Mesothelial cell of epicardium (in vitro differentiated cells): ENCODE data around the gene KDM4C. TPM values are rescaled to one million over a fixed set of nuclear protein-coding genes. Genes with fewer than 3 reads are reported as not detected.
"Not testable (repeated sequence)": the region's sequence is repeated elsewhere in the genome, so short reads cannot be mapped to it uniquely, and the experiment has no call there.

ENCODE experiments used
- DNase-seq, 2 experiments: peaks; one replicate each; pipeline ENCODE4 v3.0.0; 2021; ENCODE audit warnings: low spot score in 2 of 2; ENCODE audit not compliant: unreplicated experiment in 2 of 2
- H3K27ac Mint-ChIP-seq: 2 replicates; pipeline ENCODE4 v1.8.0; 2021; ENCODE audit warnings: mixed read lengths
- H3K27me3 Mint-ChIP-seq: 2 replicates; pipeline ENCODE4 v1.8.0; 2021; ENCODE audit warnings: low read depth, mixed read lengths
- H3K36me3 Mint-ChIP-seq: 2 replicates; pipeline ENCODE4 v1.8.0; 2021; ENCODE audit warnings: mixed read lengths
- H3K4me1 Mint-ChIP-seq: 2 replicates; pipeline ENCODE4 v1.8.0; 2021; ENCODE audit warnings: mixed read lengths
- H3K4me3 Mint-ChIP-seq: 2 replicates; pipeline ENCODE4 v1.8.0; 2021; ENCODE audit warnings: mild to moderate bottlenecking, moderate library complexity, mixed read lengths
- H3K9me3 Mint-ChIP-seq: 2 replicates; pipeline ENCODE4 v1.8.0; 2021; ENCODE audit warnings: mixed read lengths
- CTCF ChIP-seq: fragments of 200-600 bp; sonication (generic); IDR thresholded peaks from one replicate; pipeline ENCODE4 v1.5.0; 2021; ENCODE audit warnings: antibody characterized with exemption; ENCODE audit not compliant: unreplicated experiment
- total RNA-seq: library from RNA; stranded (reverse); gene quantifications from 3 replicates; pipeline ENCODE4 v1.2.1, GENCODE V29; 2021

KDM4C gene
- total RNA-seq, 1 donor from 2014 or later: 25.4 TPM

GRCh38 chr9:6793203-6793602 lies 35.4 kb downstream of the KDM4C start:
- H3K4me1 Mint-ChIP-seq: peaks cover 4% of the 10 kb centered on the region
- H3K9me3 Mint-ChIP-seq: no peaks in the 10 kb centered on the region
- DNase-seq: no peak
- no peak overlapping the region for H3K4me3 Mint-ChIP-seq
- no peak overlapping the region for H3K27ac Mint-ChIP-seq
- H3K36me3 Mint-ChIP-seq: peaks cover 18% of the 10 kb centered on the region
- no peak for TF ChIP-seq CTCF
- H3K27me3 Mint-ChIP-seq: no peaks in the 10 kb centered on the region

- H3K27ac Mint-ChIP-seq: no peak overlapping the region
- TF ChIP-seq CTCF: no peak
- no peak for DNase-seq
- H3K4me1 Mint-ChIP-seq: no peaks in the 10 kb centered on the region
- H3K36me3 Mint-ChIP-seq: peaks cover 21% of the 10 kb centered on the region
- H3K27me3 Mint-ChIP-seq: no peaks in the 10 kb centered on the region
- H3K9me3 Mint-ChIP-seq: no peaks in the 10 kb centered on the region
- H3K4me3 Mint-ChIP-seq: no peak overlapping the region
Observed at GRCh38 chr9:6794936-6795335, 37.2 kb downstream of the KDM4C start.

- H3K27me3 Mint-ChIP-seq: no peaks in the 10 kb centered on the region
- no peak overlapping the region for H3K27ac Mint-ChIP-seq
- TF ChIP-seq CTCF: no peak
- no peak for DNase-seq
- no peaks in the 10 kb centered on the region for H3K9me3 Mint-ChIP-seq
- peaks cover 17% of the 10 kb centered on the region for H3K36me3 Mint-ChIP-seq
- H3K4me3 Mint-ChIP-seq: no peak overlapping the region
- peaks cover 5% of the 10 kb centered on the region for H3K4me1 Mint-ChIP-seq
Observed at GRCh38 chr9:6802926-6803325, 45.2 kb downstream of the KDM4C start.

GRCh38 chr9:6805532-6805931 lies 47.8 kb downstream of the KDM4C start:
- no peaks in the 10 kb centered on the region for H3K9me3 Mint-ChIP-seq
- H3K27ac Mint-ChIP-seq: peak overlapping the region; percentile 69
- peaks cover 5% of the 10 kb centered on the region for H3K4me1 Mint-ChIP-seq
- H3K27me3 Mint-ChIP-seq: no peaks in the 10 kb centered on the region
- no peak for TF ChIP-seq CTCF
- DNase-seq: no peak
- peaks cover 13% of the 10 kb centered on the region for H3K36me3 Mint-ChIP-seq
- no peak overlapping the region for H3K4me3 Mint-ChIP-seq

- H3K27ac Mint-ChIP-seq, H3K4me3 Mint-ChIP-seq, H3K27me3 Mint-ChIP-seq, DNase-seq, H3K4me1 Mint-ChIP-seq, H3K9me3 Mint-ChIP-seq: not testable (repeated sequence)
- peaks cover 13% of the 10 kb centered on the region for H3K36me3 Mint-ChIP-seq
Observed at GRCh38 chr9:6806318-6806717, 48.5 kb downstream of the KDM4C start.

- not testable (repeated sequence) for H3K4me1 Mint-ChIP-seq, H3K4me3 Mint-ChIP-seq, H3K9me3 Mint-ChIP-seq, DNase-seq, H3K27ac Mint-ChIP-seq, H3K27me3 Mint-ChIP-seq
- peaks cover 13% of the 10 kb centered on the region for H3K36me3 Mint-ChIP-seq
Observed at GRCh38 chr9:6807669-6808068, 49.9 kb downstream of the KDM4C start.

GRCh38 chr9:6811436-6811835 lies 53.7 kb downstream of the KDM4C start:
- peaks cover 2% of the 10 kb centered on the region for H3K4me1 Mint-ChIP-seq
- H3K36me3 Mint-ChIP-seq: peaks cover 6% of the 10 kb centered on the region
- H3K9me3 Mint-ChIP-seq: no peaks in the 10 kb centered on the region
- no peaks in the 10 kb centered on the region for H3K27me3 Mint-ChIP-seq
- no peak for DNase-seq
- no peak for TF ChIP-seq CTCF
- no peak overlapping the region for H3K27ac Mint-ChIP-seq
- no peak overlapping the region for H3K4me3 Mint-ChIP-seq
